ENCODE results near the gene PATL2.
"Not testable (repeated sequence)": the region's sequence is repeated elsewhere in the genome, so short reads cannot be mapped to it uniquely, and the experiment has no call there.

Gene PATL2

DNA sequence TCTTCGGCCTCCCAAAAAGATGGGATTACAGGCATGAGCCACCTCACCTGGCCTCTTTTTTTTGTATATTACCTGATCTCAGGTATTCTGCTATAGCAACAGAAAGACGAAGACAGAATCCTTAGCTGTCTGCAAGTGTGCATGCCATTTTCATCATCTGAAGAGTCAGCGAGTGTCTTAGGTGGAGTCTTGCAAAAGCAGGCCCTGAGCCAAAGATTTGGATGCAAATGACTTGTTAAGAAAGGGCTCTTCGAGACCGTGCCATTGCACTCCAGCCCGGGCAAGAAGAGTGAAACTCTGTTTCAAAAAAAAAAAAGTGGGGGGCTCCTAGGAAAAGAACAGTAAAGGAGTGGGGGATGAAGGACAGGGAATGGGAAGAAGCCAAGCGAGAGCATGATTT, 15.0 kb upstream of the PATL2 start:
- peaks cover 78% of the 10 kb centered on the region for H3K4me1 ChIP-seq (ENCODE audit: low read depth, poor library complexity, severe bottlenecking)
- H3K4me3 ChIP-seq (IDR thresholded peaks at IDR 0.05; ENCODE audit: insufficient read depth, low read depth, low read length) = no peak overlapping the region
- peak overlapping the region; percentile 87 for H3K27ac ChIP-seq
- H3K79me2 ChIP-seq (ENCODE audit: insufficient read depth, low read depth) = peaks cover 10% of the 10 kb centered on the region; the same call in 1 of the 2 replicates
- peak overlapping the region; percentile 64 for H2AFZ ChIP-seq (ENCODE audit: low read depth)
- H3K27me3 ChIP-seq (ENCODE audit: insufficient read depth, low read depth) = no peaks in the 10 kb centered on the region
- H3K36me3 ChIP-seq (ENCODE audit: insufficient read depth) = no peaks in the 10 kb centered on the region
- TF ChIP-seq, protein P1, sequence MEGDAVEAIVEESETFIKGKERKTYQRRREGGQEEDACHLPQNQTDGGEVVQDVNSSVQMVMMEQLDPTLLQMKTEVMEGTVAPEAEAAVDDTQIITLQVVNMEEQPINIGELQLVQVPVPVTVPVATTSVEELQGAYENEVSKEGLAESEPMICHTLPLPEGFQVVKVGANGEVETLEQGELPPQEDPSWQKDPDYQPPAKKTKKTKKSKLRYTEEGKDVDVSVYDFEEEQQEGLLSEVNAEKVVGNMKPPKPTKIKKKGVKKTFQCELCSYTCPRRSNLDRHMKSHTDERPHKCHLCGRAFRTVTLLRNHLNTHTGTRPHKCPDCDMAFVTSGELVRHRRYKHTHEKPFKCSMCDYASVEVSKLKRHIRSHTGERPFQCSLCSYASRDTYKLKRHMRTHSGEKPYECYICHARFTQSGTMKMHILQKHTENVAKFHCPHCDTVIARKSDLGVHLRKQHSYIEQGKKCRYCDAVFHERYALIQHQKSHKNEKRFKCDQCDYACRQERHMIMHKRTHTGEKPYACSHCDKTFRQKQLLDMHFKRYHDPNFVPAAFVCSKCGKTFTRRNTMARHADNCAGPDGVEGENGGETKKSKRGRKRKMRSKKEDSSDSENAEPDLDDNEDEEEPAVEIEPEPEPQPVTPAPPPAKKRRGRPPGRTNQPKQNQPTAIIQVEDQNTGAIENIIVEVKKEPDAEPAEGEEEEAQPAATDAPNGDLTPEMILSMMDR (conservative IDR thresholded peaks at IDR 0.05; ENCODE audit: low read depth, low read length) = no peak
- H3K9ac ChIP-seq = peak overlapping the region; percentile 62
- H4K20me1 ChIP-seq (ENCODE audit: insufficient read depth) = no peaks in the 10 kb centered on the region
- peak overlapping the region; percentile 88 for H3K4me2 ChIP-seq

DNA sequence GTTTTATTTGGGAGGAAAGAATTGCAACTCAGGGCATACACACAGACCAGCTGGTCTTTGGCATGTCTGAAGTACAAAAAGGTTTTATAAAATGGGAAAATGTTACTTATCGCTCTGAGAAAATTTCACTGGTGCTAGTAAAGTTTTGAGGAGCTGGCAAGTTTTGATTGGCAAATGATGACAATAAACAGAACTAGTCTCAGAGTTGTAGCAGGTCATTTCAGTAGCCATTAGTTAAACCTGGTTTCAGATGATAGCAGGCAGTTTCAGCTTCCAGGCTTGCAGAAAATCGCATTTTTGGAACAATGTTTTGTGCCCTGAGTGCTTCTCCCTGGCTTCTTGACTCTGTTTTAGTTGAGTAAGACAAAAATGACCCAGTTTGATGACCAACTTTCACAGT, 10.9 kb upstream of the PATL2 start:
- peaks cover 5% of the 10 kb centered on the region; the same call in 1 of the 2 replicates for H3K36me3 ChIP-seq (ENCODE audit: insufficient read depth)
- peak overlapping the region; percentile 62; the same call in 1 of the 2 replicates for H3K4me2 ChIP-seq
- H3K27me3 ChIP-seq (ENCODE audit: insufficient read depth, low read depth) = no peaks in the 10 kb centered on the region
- no peak overlapping the region for H2AFZ ChIP-seq (ENCODE audit: low read depth)
- TF ChIP-seq, protein P1 (conservative IDR thresholded peaks at IDR 0.05; ENCODE audit: low read depth, low read length) = no peak
- no peak overlapping the region for H3K4me3 ChIP-seq (IDR thresholded peaks at IDR 0.05; ENCODE audit: insufficient read depth, low read depth, low read length)
- peaks cover under 1% of the 10 kb centered on the region; the same call in 1 of the 2 replicates for H3K79me2 ChIP-seq (ENCODE audit: insufficient read depth, low read depth)
- H3K4me1 ChIP-seq (ENCODE audit: low read depth, poor library complexity, severe bottlenecking) = peaks cover 89% of the 10 kb centered on the region
- H4K20me1 ChIP-seq (ENCODE audit: insufficient read depth) = no peaks in the 10 kb centered on the region
- H3K27ac ChIP-seq = peak overlapping the region; percentile 47
- H3K9ac ChIP-seq = no peak overlapping the region; the same call in 1 of the 2 replicates

DNA sequence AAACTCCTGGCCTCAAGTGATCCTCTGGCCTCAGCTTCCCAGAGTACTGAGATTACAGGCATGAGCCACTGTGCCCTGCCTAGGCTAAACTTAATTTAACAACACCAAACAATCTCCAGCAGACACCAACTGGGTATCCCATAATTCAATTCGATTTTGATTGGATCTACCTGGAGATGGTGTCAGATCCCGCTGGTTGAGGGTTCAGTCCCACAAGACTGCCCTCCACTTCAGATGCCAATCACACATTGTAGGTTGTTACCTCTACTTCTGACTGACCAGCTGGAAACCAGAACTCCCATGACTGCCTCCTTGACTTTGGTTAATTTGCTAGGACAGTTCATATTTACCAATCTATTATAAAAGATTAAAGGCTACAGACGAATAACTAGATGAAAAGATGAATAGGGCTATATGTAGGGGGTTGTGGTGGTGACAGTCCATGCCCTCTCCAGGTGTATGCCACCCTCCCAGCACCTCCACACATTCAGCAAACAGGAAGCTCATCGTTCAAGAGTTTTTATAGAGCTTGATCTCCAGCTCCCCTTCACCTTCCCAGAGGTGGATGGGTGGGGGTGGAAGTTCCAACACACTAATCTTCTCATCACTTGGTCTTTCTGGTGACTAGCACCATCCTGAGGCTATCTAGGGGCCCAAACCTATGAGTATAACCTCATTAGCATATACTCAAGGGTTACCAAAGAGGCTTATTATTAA, 9.5 kb upstream of the PATL2 start:
- Histone ChIP-seq H3K4me1 (ENCODE audit: low read depth, poor library complexity, severe bottlenecking) (peaks cover 89% of the 10 kb centered on the region), H3K4me2 (peak overlapping the region; percentile 62; the same call in 1 of the 2 replicates)

DNA sequence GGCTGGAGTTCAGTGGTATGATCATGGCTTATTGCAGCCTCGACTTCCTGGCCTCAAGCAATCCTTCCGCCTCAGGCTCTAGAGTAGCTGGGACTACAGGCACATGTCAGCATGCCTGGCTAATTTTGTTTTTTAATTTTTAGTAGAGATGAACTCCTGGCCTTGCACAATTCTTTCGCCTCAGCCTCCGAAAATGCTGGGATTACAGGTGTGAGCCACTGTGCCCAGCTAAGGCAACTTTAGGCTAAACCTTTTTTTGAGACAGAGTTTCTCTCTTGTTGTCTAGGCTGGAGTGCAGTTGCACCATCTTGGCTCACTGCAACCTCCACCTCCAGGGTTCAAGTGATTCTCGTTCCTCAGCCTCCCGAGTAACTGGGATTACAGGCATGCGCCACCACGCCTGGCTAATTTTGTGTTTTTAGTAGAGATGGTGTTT, 8.9 kb upstream of the PATL2 start:
- H2AFZ ChIP-seq (ENCODE audit: low read depth); H3K27me3 ChIP-seq (ENCODE audit: insufficient read depth, low read depth); H3K4me3 ChIP-seq (IDR thresholded peaks at IDR 0.05; ENCODE audit: insufficient read depth, low read depth, low read length); H3K9ac ChIP-seq: not testable (repeated sequence)
- H4K20me1 ChIP-seq (ENCODE audit: insufficient read depth) = peaks cover 13% of the 10 kb centered on the region; the same call in 1 of the 2 replicates
- H3K79me2 ChIP-seq (ENCODE audit: insufficient read depth, low read depth) = peaks cover 19% of the 10 kb centered on the region
- peak overlapping the region; percentile 1; the same call in 1 of the 2 replicates for H3K4me2 ChIP-seq
- H3K27ac ChIP-seq = peak overlapping the region; percentile 47; the same call in 1 of the 2 replicates
- peaks cover 90% of the 10 kb centered on the region for H3K4me1 ChIP-seq (ENCODE audit: low read depth, poor library complexity, severe bottlenecking)
- H3K36me3 ChIP-seq (ENCODE audit: insufficient read depth) = peaks cover 17% of the 10 kb centered on the region

More for the DNA sequence above, 9.5 kb upstream of the PATL2 start:
- Histone ChIP-seq H3K4me3 (IDR thresholded peaks at IDR 0.05; ENCODE audit: insufficient read depth, low read depth, low read length) (no peak overlapping the region), H3K36me3 (ENCODE audit: insufficient read depth) (peaks cover 16% of the 10 kb centered on the region), H3K79me2 (ENCODE audit: insufficient read depth, low read depth) (peaks cover 13% of the 10 kb centered on the region; the same call in 1 of the 2 replicates), H3K9ac (no peak overlapping the region), H3K27me3 (ENCODE audit: insufficient read depth, low read depth) (no peaks in the 10 kb centered on the region), H4K20me1 (ENCODE audit: insufficient read depth) (peaks cover 7% of the 10 kb centered on the region; the same call in 1 of the 2 replicates), H2AFZ (ENCODE audit: low read depth) (no peak overlapping the region), H3K27ac (peak overlapping the region; percentile 47; the same call in 1 of the 2 replicates)
- TF ChIP-seq, protein P1 (conservative IDR thresholded peaks at IDR 0.05; ENCODE audit: low read depth, low read length) = no peak
